ENCODE results near the gene GUCY2F.

Gene GUCY2F

GRCh38 chrX:109392895-109393294 lies 89.0 kb downstream of the GUCY2F start:
- DNase-seq, result no peak

DNA sequence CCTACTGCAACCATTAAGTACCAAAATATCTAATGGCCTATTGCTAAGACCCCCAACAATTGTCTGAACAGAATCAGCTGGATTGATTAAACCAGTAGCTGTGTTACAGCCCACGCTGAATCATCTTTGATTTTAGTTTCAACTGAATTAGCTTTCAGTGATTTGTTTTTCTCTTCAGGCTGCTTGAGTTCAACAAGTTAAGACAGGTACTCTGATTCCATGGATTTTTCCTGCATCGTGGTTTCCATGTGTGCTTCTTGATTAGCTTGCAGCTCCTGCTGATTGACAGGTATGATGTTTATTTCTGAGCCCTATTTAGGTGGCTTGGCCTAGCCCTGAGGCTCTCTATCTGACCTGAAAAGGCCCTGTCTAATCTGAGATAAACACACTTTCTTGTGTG lies 91.3 kb downstream of the GUCY2F start:
- no peak for DNase-seq

- no peak for DNase-seq
Observed at GRCh38 chrX:109389917-109390316, 92.0 kb downstream of the GUCY2F start.

- no peak for DNase-seq
Observed at GRCh38 chrX:109384699-109385098, 97.2 kb downstream of the GUCY2F start.

GRCh38 chrX:109382332-109382731 lies 99.6 kb downstream of the GUCY2F start:
- DNase-seq, result no peak

GRCh38 chrX:109378281-109378680 lies 103.6 kb downstream of the GUCY2F start:
- no peak for DNase-seq

DNA sequence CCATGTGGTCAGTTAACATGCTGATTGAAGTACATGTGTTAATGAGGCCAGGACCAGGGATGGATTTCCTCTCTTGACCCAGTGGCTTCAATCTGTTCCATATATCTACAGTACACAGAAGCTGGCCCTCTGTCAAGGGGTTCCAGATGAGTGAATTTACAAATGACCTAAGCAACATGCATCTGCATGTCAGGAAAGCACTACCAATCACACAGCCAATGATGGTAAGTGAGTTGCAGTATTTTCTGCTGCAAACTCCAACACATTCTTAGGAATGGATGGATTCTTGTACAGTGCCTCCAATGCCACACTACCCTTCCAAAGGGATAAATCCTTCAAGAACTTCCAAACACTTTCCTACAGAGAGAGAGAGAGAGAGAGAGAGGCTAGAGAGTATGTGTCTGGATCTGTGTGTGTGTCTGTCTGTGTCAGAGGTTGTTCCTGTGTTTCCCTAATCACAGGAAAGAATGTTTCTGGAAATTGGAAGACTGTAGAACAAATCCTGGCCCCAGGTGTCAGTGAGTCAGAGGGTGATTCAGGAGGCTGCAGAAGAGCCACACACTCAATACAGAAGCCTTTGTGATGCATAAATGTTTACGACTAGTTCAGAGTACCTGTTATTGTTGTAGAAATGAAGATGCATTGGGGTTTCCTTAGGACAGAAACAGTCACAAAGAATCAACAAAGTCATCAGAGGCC lies 107.5 kb downstream of the GUCY2F start:
- DNase-seq, result no peak

DNA sequence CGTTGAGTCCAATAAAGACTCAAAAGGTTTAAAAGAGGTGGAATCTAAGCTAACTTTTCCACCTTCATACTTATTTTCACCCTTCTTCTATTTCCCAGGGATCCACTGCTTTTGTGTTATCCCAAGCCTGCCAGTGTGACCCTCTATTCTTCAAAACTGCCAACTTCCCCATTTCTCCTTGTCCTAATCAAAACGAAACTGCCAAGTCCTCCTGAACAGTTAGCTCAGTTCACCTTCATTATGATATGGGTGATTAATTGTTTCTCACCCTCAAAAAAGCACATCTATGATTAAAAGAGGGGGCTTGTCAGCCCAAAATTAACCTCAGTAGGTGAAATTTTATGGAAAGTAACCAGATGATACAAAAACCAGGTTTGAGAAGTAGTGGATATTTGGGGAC lies 108.4 kb downstream of the GUCY2F start:
- DNase-seq, result no peak

DNA sequence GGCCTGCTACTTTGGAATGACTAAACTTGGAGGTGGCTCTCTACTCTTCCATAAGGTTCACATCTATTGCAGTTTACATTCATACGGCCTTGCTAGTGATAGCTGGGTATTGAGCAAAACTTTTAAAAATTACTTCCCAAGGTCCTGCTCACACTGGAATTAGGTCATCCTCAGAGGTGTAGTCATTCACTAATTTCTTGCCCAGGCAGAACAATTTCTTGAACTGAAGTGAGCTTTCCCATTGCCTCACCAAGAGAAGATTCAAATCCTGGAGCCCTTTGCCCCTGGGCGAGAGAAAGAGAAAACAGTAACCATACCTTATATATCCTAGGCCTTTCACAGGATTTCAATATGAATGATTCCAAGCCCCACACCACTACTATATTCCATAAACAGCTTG lies 109.2 kb downstream of the GUCY2F start:
- DNase-seq, result no peak

DNA sequence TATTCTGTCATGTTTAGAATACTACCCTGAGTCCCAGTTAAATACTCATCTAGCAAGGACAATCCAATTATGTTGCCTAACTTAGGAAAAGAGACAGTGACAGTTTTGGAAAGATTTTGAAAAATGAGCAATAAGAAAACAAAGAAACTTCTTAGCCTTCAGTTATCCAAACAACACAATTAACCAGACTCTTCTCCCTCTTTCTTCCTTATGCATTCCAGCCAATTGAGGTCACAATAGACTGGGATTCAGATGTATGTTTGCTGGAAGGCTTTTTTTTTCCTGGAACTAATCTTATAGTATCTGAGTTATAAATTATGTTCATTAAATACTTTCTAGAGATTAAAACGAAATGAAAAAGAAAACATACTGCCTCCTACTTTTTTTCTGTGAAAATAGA lies 109.6 kb downstream of the GUCY2F start:
- DNase-seq, result no peak

DNA sequence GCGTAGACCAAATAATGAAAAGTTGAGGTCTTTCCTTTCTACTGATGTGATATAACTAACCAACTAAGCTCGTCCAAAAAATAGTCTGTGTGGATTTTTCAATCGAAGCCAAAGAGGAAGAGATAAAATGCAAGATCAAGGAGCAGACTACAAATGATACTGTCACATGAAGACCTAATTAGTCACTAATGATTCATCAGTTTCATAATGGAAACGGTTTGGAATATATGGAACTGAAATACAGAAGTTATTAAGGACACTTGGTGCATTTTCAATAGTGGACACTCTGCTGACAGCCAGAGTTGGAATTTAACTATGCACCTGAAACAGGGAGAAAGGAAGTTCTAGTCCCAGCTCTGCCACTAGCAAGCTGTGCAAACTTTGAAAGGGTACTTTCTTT lies 119.8 kb downstream of the GUCY2F start:
- DNase-seq, result no peak

DNA sequence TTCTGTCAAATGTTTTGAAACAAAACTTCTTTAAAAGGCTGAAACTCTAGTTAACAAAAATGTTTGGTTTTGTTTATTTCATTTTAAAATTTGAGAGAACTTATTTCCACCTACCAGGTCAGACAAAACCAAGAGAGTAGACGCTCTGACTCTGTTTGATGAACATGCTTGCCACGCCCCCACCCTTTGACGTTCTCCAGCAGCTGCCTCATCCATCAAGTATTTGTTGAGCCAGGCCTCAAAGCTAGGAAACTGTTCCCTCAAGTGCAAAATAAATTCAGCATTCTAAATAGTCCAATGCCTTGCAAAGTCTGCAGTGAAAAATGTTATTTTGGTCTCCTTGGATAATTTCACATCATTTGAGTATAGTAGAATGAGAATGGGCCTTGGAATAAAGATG lies 121.6 kb downstream of the GUCY2F start:
- no peak for DNase-seq

DNA sequence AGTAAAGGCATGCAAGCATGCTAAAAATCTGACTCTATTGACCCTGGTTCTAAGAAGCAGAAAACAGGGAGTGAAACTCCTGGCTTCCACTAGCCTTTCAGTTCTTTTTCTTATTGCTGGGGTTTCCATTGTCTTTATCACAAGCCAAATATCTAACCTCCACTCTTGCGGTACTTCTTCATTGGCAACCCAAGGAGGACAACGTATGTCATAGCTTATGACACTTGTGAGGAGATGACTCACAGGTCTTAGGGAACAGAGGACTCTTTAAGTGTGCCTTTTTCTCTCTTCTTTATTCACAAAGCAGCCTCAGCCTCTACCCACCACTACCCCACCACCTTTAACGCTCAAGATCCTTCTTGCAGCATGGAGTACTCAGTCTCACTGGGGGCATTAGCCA lies 124.2 kb downstream of the GUCY2F start:
- DNase-seq, result no peak

- DNase-seq, result no peak
Observed at GRCh38 chrX:109356684-109357083, 125.2 kb downstream of the GUCY2F start.

DNA sequence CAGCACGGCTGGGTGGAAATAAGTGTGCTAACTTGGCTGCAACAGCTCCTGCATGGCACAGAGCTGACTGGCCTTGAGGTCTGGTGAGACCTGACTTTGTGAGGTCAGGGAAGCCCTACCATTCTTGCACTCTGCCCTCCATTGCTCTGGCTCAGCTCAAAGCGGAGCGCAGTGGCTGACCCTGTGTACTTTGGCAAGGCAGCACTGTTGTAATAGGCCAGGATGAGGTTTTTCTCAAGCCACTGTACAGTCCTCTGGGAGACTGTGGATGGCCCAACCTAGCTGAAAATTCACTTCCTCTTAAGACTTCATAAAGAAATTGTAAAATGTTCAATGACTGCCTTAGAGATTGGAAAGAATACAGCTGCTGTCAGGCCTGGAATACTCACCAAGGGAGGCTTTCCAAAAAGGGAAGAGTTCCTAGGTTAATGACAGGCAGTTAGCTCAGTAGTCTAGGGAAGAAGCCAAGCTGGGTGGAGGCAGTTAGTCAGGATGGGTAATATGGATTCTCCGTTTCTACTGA lies 129.8 kb downstream of the GUCY2F start:
- DNase-seq, result no peak

- DNase-seq, result no peak
Observed at GRCh38 chrX:109351557-109351956, 130.3 kb downstream of the GUCY2F start.

GRCh38 chrX:109350551-109350950 lies 131.3 kb downstream of the GUCY2F start:
- no peak for DNase-seq

DNA sequence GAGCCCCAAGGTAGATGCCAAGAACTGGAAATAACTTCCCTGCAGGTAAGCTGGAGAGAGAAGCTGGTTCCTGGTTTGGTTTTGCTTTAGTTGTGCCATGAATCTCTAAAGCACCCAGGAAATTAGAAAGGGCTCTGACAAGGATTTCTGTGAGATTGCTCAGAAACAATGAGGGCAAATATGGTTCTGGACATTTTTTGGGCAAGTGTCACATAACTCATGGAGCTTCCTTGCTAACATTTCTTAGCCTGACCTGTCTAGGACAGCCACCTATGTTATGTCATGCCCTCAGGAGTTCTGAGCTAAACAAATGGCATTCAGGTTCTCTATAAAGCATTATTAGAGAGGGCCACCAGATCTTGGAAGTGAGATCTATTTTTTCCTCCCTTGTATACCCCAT lies 131.8 kb downstream of the GUCY2F start:
- no peak for DNase-seq

- no peak for DNase-seq
Observed at GRCh38 chrX:109347632-109348031, 134.3 kb downstream of the GUCY2F start.

DNA sequence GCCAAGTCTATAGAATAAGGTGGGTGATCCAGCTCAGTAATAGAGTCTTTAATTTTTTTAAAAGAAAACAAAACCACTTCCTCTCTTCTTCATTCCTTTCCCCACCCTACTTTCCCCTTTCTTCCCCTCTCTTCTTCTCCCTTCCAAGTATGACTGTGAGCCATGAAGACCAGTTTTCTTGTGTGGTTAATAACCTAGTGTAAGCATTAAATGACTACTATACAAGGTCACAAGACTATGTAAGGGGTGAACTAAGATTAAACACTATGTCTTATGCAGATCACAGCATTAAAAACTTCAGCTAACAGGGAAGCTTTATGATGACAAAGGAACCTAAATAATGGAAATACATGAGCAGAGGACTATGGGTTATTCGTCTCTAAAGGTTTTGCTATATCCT lies 135.4 kb downstream of the GUCY2F start:
- no peak for DNase-seq

GRCh38 chrX:109345856-109346255 lies 136.0 kb downstream of the GUCY2F start:
- no peak for DNase-seq

GRCh38 chrX:109344678-109345077 lies 137.2 kb downstream of the GUCY2F start:
- DNase-seq, result no peak

DNA sequence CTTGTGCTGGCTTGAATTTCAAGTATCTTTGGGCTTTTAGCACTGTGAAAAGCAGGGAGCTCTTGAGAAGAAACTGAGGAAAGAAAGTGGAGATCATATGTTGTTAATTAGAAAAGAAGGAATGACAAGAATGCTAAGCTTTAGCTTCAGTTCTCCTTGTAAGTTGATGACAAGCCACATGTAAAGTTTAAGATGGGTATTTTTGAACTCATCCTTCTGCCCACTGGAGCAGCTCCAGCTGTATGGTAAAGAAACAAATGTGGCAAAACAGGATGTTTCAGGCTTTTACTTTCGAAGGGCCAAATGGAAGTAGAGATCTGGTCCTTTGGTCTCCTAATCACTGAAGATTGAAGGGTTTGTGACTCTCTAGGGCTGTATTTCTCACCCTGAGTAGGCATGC lies 137.8 kb downstream of the GUCY2F start:
- no peak for DNase-seq

- DNase-seq, result no peak
Observed at GRCh38 chrX:109343671-109344070, 138.2 kb downstream of the GUCY2F start.

GRCh38 chrX:109336141-109336540 lies 145.7 kb downstream of the GUCY2F start:
- no peak for DNase-seq

Measured in CD4-positive, alpha-beta T cell treated with Interleukin-21 for 1 hour (primary cell).